ENCODE measurements around the gene CYLC2. TPM values are rescaled to one million over a fixed set of nuclear protein-coding genes. Genes with fewer than 3 reads are reported as not detected.

CYLC2 gene
- total RNA-seq, 1 donor from 2014 or later, result not detected

GRCh38 chr9:102967979-102968378, 27.2 kb upstream of the CYLC2 start:
- no peaks in the 10 kb centered on the region for H3K36me3 Mint-ChIP-seq
- H3K4me1 Mint-ChIP-seq, result no peaks in the 10 kb centered on the region
- no peak overlapping the region for H3K27ac ChIP-seq
- no peaks in the 10 kb centered on the region for H4K20me1 ChIP-seq (ENCODE audit: low read depth)
- no peaks in the 10 kb centered on the region for H3K36me3 ChIP-seq
- no peak overlapping the region for H3K4me3 ChIP-seq
- H3K79me2 ChIP-seq (ENCODE audit: low read depth), result no peaks in the 10 kb centered on the region
- H3K9me3 ChIP-seq (ENCODE audit: low read depth), result peaks cover 5% of the 10 kb centered on the region
- no peak for TF ChIP-seq CTCF (IDR thresholded peaks at IDR 0.05)
- no peak for TF ChIP-seq EZH2 (IDR thresholded peaks at IDR 0.05)
- no peak for TF ChIP-seq EZH2phosphoT487 (IDR thresholded peaks at IDR 0.05)
- H3K9ac ChIP-seq, result no peak overlapping the region
- H3K27me3 ChIP-seq, result no peaks in the 10 kb centered on the region
- no peak overlapping the region for H3K4me2 ChIP-seq
- peaks cover 21% of the 10 kb centered on the region for H3K9me3 Mint-ChIP-seq
- DNase-seq (ENCODE audit: low spot score), result no peak
- no peaks in the 10 kb centered on the region for H3F3A ChIP-seq (ENCODE audit: low read depth)
- H3K27ac Mint-ChIP-seq, result no peak overlapping the region
- H2AFZ ChIP-seq (replicated peaks), result no peak overlapping the region
- no peaks in the 10 kb centered on the region for H3K27me3 Mint-ChIP-seq (ENCODE audit: insufficient read depth, low read depth)
- H3K4me3 Mint-ChIP-seq, result no peak overlapping the region
- no peaks in the 10 kb centered on the region for H3K4me1 ChIP-seq

- Histone ChIP-seq H3K79me2 (ENCODE audit: low read depth) (no peaks in the 10 kb centered on the region), H2AFZ (replicated peaks) (no peak overlapping the region), H3K9ac (no peak overlapping the region), H3K4me2 (no peak overlapping the region), H4K20me1 (ENCODE audit: low read depth) (no peaks in the 10 kb centered on the region), H3K4me3 (no peak overlapping the region), H3K27ac (no peak overlapping the region), H3K4me1 (no peaks in the 10 kb centered on the region), H3K9me3 (ENCODE audit: low read depth) (no peaks in the 10 kb centered on the region), H3K36me3 (no peaks in the 10 kb centered on the region), H3K27me3 (no peaks in the 10 kb centered on the region), H3F3A (ENCODE audit: low read depth) (no peaks in the 10 kb centered on the region)
- Mint-ChIP-seq H3K27ac (no peak overlapping the region), H3K4me1 (no peaks in the 10 kb centered on the region), H3K27me3 (ENCODE audit: insufficient read depth, low read depth) (no peaks in the 10 kb centered on the region), H3K4me3 (no peak overlapping the region), H3K36me3 (no peaks in the 10 kb centered on the region), H3K9me3 (peaks cover 21% of the 10 kb centered on the region)
- no peak for TF ChIP-seq CTCF (IDR thresholded peaks at IDR 0.05)
- TF ChIP-seq EZH2 (IDR thresholded peaks at IDR 0.05), result no peak
- TF ChIP-seq EZH2phosphoT487 (IDR thresholded peaks at IDR 0.05), result no peak
- no peak for DNase-seq (ENCODE audit: low spot score)
Observed at GRCh38 chr9:102972780-102973179, 22.4 kb upstream of the CYLC2 start.

DNA sequence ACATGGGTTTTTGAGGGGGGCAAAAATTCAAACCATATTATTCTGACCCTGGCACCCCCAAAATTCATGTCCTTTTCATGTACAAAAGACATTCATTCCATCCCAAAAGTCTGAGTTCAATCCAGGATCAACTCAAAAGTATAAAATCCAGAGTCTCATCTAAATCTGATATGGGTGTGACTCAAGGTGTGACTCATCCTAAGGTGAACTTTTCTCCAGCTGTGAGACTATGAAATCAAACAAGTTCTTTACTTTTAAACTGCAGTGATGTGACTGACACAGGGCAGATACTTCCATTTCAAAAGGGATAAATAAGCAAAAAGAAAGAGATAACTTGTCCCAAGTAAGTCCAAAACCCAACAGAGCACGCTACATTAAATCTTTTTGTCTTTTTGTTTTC, 20.6 kb upstream of the CYLC2 start:
- Histone ChIP-seq H3K79me2 (ENCODE audit: low read depth) (no peaks in the 10 kb centered on the region), H3K36me3 (no peaks in the 10 kb centered on the region), H2AFZ (replicated peaks) (no peak overlapping the region), H3K27me3 (no peaks in the 10 kb centered on the region), H3K4me2 (no peak overlapping the region), H3K27ac (no peak overlapping the region), H3K4me3 (no peak overlapping the region), H4K20me1 (ENCODE audit: low read depth) (no peaks in the 10 kb centered on the region), H3K9me3 (ENCODE audit: low read depth) (no peaks in the 10 kb centered on the region), H3F3A (ENCODE audit: low read depth) (no peaks in the 10 kb centered on the region), H3K4me1 (no peaks in the 10 kb centered on the region), H3K9ac (no peak overlapping the region)
- TF ChIP-seq EZH2phosphoT487 (IDR thresholded peaks at IDR 0.05), result no peak
- TF ChIP-seq CTCF (IDR thresholded peaks at IDR 0.05), result no peak
- TF ChIP-seq EZH2 (IDR thresholded peaks at IDR 0.05), result no peak
- no peaks in the 10 kb centered on the region for H3K36me3 Mint-ChIP-seq
- H3K4me3 Mint-ChIP-seq, result no peak overlapping the region
- H3K9me3 Mint-ChIP-seq, result peaks cover 12% of the 10 kb centered on the region
- no peak for DNase-seq (ENCODE audit: low spot score)
- H3K4me1 Mint-ChIP-seq, result no peaks in the 10 kb centered on the region
- H3K27me3 Mint-ChIP-seq (ENCODE audit: insufficient read depth, low read depth), result no peaks in the 10 kb centered on the region
- no peak overlapping the region for H3K27ac Mint-ChIP-seq

All from neural progenitor cell (in vitro differentiated cells).